Activated T-helper 1 cell treated with anti-CD3 and anti-CD28 coated beads, Interleukin-12 subunit alpha, Interleukin-12 subunit beta, Interleukin-2, Interleukin-4 antibody, amounts not matched to agents 30 ng/mL and 10 ng/mL and 1 ng/mL, durations not matched to agents 14 hours and 24 hours and 36 hours (primary cell): ENCODE measurements around the gene DDX49. TPM values are rescaled to one million over a fixed set of nuclear protein-coding genes. Genes with fewer than 3 reads are reported as not detected.

ENCODE experiments used
- DNase-seq: peaks from one replicate; pipeline ENCODE4 v3.0.0; 2021; ENCODE audit warnings: low spot score
- H3K27ac Mint-ChIP-seq: one replicate; pipeline ENCODE4 v1.8.0; 2021; ENCODE audit warnings: mild to moderate bottlenecking, mixed read lengths
- H3K27me3 Mint-ChIP-seq: one replicate; pipeline ENCODE4 v1.8.0; 2022; ENCODE audit warnings: mild to moderate bottlenecking, moderate library complexity, mixed read lengths; ENCODE audit not compliant: insufficient read depth
- H3K36me3 Mint-ChIP-seq: one replicate; pipeline ENCODE4 v1.8.0; 2021; ENCODE audit warnings: low read depth, mixed read lengths
- H3K4me1 Mint-ChIP-seq: one replicate; pipeline ENCODE4 v1.8.0; 2021; ENCODE audit warnings: low read depth, mixed read lengths
- H3K4me3 Mint-ChIP-seq: one replicate; pipeline ENCODE4 v1.8.0; 2021; ENCODE audit warnings: mild to moderate bottlenecking, moderate library complexity, mixed read lengths
- H3K9me3 Mint-ChIP-seq: one replicate; pipeline ENCODE4 v1.8.0; 2021; ENCODE audit warnings: mixed read lengths
- intact Hi-C: fragments of 100-400 bp; cut with micrococcal nuclease; formaldehyde crosslinking; loops from one replicate; pipeline ENCODE4 v1.15.1; 2024
- total RNA-seq: library from RNA; stranded (reverse); gene quantifications from 2 replicates; pipeline ENCODE4 v1.2.3, GENCODE V29; 2022

DDX49 gene
- total RNA-seq: 101 and 114 TPM in 2 replicates

- peak; percentile 97 for DNase-seq
- H3K4me1 Mint-ChIP-seq: peaks cover 21% of the 10 kb centered on the region
- intact Hi-C loops: loop anchor here (1.0 to 5.0 kb wide), 15 partner anchors 13 to 987 kb away; partner anchors contain the start of genes ARMC6, BORCS8, CCDC124 and ELL
These were observed at the start of gene DDX49, which contains the start of gene COPE for GRCh38 chr19:18919086-18919899. TSS of gene DDX49 (plus strand) at chr19:18919715. CDS start at chr19:18919742, 27 bp downstream. TSS of gene COPE (minus strand) at chr19:18919387. CDS start at chr19:18919348, 39 bp downstream.

DNA sequence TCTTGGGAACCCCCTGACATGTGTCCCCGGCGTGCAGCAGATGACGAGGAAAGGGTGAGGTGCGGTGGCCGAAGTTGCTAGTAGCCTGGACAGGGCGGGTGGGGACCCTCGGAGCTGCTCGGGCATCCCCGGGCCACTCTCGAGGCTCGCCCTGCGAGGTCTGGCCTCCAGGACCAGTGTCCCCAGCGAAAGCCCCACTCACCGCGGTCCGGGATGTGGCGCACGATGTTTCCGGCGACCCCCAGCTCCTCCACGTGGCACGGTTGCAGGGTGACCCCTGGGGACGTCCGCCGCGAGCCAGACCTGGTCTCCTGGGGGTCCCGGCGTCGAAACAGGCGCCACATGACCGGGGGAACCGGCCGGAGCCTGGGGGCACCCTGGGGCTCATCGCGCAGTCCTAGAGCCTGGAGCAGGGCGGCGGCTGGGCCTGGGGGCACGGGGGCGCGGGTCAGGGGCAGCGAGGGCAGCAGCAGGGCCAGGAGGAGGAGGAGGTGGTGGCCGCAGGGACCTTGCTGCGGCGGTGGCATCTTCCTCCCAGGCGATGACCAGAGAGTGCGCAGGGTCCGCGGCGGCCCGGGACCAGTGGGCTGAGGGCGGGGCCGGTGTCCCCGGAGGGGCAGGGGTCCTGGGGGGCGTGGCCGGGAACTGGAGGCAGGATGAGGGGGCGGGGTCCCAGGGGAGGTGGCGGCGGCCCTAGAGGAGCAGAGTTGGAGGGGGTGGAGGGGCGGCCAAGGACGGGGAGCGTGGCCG lies 49.6 kb upstream of the DDX49 start:
- H3K9me3 Mint-ChIP-seq: no peaks in the 10 kb centered on the region
- H3K27ac Mint-ChIP-seq: no peak overlapping the region
- H3K4me1 Mint-ChIP-seq: peaks cover 5% of the 10 kb centered on the region
- H3K27me3 Mint-ChIP-seq: peaks cover 3% of the 10 kb centered on the region
- intact Hi-C loops: no loop called here
- no peak overlapping the region for H3K4me3 Mint-ChIP-seq
- peaks cover 13% of the 10 kb centered on the region for H3K36me3 Mint-ChIP-seq
- DNase-seq: no peak

More at GRCh38 chr19:18919086-18919899, at the start of gene DDX49, which contains the start of gene COPE:
- peak within 1 kb of the TSS; percentile 84 for H3K27ac Mint-ChIP-seq
- H3K27me3 Mint-ChIP-seq: no peaks in the 10 kb centered on the region
- H3K36me3 Mint-ChIP-seq: peaks cover 28% of the 10 kb centered on the region
- peak within 1 kb of the TSS; percentile 94 for H3K4me3 Mint-ChIP-seq
- H3K9me3 Mint-ChIP-seq: no peaks in the 10 kb centered on the region

- H3K4me3 Mint-ChIP-seq: no peak overlapping the region
- H3K27ac Mint-ChIP-seq: no peak overlapping the region
- intact Hi-C loops: no loop called here
- peaks cover 3% of the 10 kb centered on the region for H3K27me3 Mint-ChIP-seq
- H3K36me3 Mint-ChIP-seq: peaks cover 13% of the 10 kb centered on the region
- DNase-seq: no peak
- peaks cover 5% of the 10 kb centered on the region for H3K4me1 Mint-ChIP-seq
- no peaks in the 10 kb centered on the region for H3K9me3 Mint-ChIP-seq
These were observed 48.9 kb upstream of the DDX49 start for GRCh38 chr19:18870531-18871172.

DNA sequence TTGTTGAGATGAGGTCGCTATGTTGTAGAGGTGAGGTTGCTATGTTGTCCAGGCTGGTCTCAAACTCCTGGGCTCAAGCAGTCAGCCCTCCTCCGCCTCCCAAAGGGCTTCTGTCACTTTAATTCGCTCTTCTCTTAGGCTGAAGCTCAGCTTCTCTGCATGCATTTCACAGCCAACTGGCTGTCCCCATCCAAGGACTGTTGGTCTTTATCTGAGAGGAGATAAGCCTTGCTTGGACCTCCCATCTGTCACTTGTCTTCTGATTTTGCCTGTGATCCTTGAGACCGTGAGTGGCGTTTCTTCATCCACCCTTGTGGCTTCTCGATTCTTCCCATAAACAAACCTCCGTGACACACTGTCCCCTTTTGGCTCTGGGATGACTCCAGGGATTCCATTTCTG lies 48.0 kb upstream of the DDX49 start:
- Mint-ChIP-seq H3K27ac (no peak overlapping the region), H3K4me3 (no peak overlapping the region), H3K27me3 (peaks cover 3% of the 10 kb centered on the region), H3K36me3 (peaks cover 10% of the 10 kb centered on the region), H3K4me1 (peaks cover 5% of the 10 kb centered on the region), H3K9me3 (no peaks in the 10 kb centered on the region)
- no peak for DNase-seq
- intact Hi-C loops: no loop called here

DNA sequence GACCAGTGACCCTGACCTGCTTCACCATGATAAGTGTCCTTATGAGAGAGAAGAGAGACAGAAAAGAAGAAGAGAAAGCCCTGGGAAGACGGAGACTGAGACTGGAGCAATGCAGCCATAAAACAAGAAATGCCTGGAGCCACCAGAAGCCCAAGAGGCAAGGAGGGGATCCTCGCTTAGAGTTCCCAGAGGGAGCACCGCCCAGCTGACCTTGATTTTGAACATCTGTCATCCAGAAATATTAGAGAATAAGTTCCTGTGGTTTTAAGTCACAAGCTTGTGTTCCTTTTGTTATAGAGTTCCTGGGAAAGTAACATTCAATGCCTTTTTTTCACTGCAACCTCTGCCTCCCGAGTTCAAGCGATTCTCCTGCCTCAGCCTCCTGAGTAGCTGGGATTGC lies 43.8 kb upstream of the DDX49 start:
- intact Hi-C loops: no loop called here
- H3K4me1 Mint-ChIP-seq: peaks cover 5% of the 10 kb centered on the region
- no peak overlapping the region for H3K4me3 Mint-ChIP-seq
- DNase-seq: no peak
- no peaks in the 10 kb centered on the region for H3K36me3 Mint-ChIP-seq
- peaks cover 3% of the 10 kb centered on the region for H3K27me3 Mint-ChIP-seq
- H3K9me3 Mint-ChIP-seq: no peaks in the 10 kb centered on the region
- H3K27ac Mint-ChIP-seq: no peak overlapping the region

GRCh38 chr19:18876865-18877264 lies 42.6 kb upstream of the DDX49 start:
- no peak for DNase-seq
- H3K36me3 Mint-ChIP-seq: no peaks in the 10 kb centered on the region
- H3K4me1 Mint-ChIP-seq: peaks cover under 1% of the 10 kb centered on the region
- no peaks in the 10 kb centered on the region for H3K27me3 Mint-ChIP-seq
- no peak overlapping the region for H3K27ac Mint-ChIP-seq
- H3K4me3 Mint-ChIP-seq: no peak overlapping the region
- no peaks in the 10 kb centered on the region for H3K9me3 Mint-ChIP-seq
- intact Hi-C loops: no loop called here

GRCh38 chr19:18878058-18878797 lies 41.3 kb upstream of the DDX49 start:
- Mint-ChIP-seq H3K36me3 (no peaks in the 10 kb centered on the region), H3K27me3 (no peaks in the 10 kb centered on the region), H3K4me3 (no peak overlapping the region), H3K27ac (no peak overlapping the region), H3K4me1 (no peaks in the 10 kb centered on the region), H3K9me3 (no peaks in the 10 kb centered on the region)
- DNase-seq: no peak
- intact Hi-C loops: no loop called here

GRCh38 chr19:18878858-18879578 lies 40.5 kb upstream of the DDX49 start:
- Mint-ChIP-seq H3K27ac (no peak overlapping the region), H3K4me1 (no peaks in the 10 kb centered on the region), H3K4me3 (no peak overlapping the region), H3K36me3 (no peaks in the 10 kb centered on the region), H3K27me3 (no peaks in the 10 kb centered on the region), H3K9me3 (no peaks in the 10 kb centered on the region)
- DNase-seq: no peak
- intact Hi-C loops: loop anchor here (1.0 kb wide), 1 partner anchor 53 kb away; no protein-coding TSS in a partner anchor

GRCh38 chr19:18879579-18880373 lies 39.7 kb upstream of the DDX49 start:
- intact Hi-C loops: loop anchor here (1.0 kb wide), 1 partner anchor 53 kb away; no protein-coding TSS in a partner anchor
- no peaks in the 10 kb centered on the region for H3K4me1 Mint-ChIP-seq
- H3K27me3 Mint-ChIP-seq: no peaks in the 10 kb centered on the region
- H3K4me3 Mint-ChIP-seq: no peak overlapping the region
- DNase-seq: peak; percentile 5
- no peaks in the 10 kb centered on the region for H3K36me3 Mint-ChIP-seq
- no peak overlapping the region for H3K27ac Mint-ChIP-seq
- H3K9me3 Mint-ChIP-seq: no peaks in the 10 kb centered on the region

DNA sequence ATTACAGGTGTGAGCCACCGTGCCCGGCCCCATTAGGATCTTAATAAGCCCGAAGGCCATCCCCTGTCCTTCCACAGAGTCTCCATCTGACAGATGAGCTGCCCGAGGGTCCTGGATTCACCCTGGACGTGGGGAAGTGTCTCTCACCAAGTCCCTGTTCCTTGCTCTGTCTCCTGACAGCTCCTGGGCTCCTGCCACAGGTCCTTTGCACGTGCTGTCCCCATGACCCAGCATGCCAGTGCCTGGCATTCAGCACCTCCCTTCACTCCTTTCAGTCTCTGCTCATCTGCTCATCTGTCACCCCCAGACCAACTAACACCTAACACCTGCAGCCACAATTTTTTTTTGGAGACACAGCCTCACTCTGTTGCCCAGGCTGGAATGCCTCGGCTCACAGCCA lies 38.0 kb upstream of the DDX49 start:
- H3K4me3 Mint-ChIP-seq: no peak overlapping the region
- no peaks in the 10 kb centered on the region for H3K9me3 Mint-ChIP-seq
- H3K4me1 Mint-ChIP-seq: no peaks in the 10 kb centered on the region
- no peak overlapping the region for H3K27ac Mint-ChIP-seq
- no peaks in the 10 kb centered on the region for H3K36me3 Mint-ChIP-seq
- no peaks in the 10 kb centered on the region for H3K27me3 Mint-ChIP-seq
- intact Hi-C loops: no loop called here
- no peak for DNase-seq

DNA sequence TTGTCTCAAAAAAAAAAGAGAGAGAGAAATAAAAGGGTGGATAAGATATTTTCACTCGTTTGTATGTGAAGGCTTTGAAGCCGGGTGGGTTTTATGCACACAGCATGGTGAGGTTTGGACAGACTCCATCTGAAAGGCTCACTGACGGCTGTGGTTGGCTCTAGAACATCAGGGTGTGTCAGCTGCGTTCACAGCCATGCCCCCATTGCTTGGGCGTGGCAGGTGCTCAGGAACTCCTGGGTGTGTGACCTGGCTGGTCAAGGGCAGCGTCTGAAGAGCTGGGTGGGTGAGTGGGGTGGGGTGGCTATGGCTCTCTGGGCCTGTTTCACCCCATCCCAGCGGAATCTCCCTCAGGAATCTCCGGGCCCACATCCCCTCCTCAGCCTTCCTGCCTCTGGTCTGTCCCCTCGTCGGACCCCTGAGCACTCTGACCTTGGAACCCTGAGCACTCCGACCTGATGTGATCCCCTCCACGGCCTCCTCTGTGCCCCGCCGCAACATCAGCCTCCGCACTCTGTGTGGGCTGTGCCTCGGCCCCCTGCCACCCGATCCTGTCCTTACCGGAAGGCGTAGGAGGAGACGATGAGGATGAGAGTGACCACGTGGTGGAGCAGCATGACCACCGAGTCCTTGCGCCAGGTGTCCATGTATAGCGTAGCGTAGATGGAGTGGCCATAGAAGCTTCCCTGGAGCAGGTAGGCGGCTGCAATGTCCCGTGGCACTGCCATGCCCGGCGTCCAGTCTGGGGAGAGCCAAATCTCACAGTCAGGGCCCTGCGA lies 35.8 kb upstream of the DDX49 start:
- H3K4me3 Mint-ChIP-seq: no peak overlapping the region
- H3K27ac Mint-ChIP-seq: no peak overlapping the region
- no peak for DNase-seq
- intact Hi-C loops: no loop called here
- H3K27me3 Mint-ChIP-seq: no peaks in the 10 kb centered on the region
- no peaks in the 10 kb centered on the region for H3K4me1 Mint-ChIP-seq
- H3K9me3 Mint-ChIP-seq: no peaks in the 10 kb centered on the region
- no peaks in the 10 kb centered on the region for H3K36me3 Mint-ChIP-seq
